Epidermal melanocyte (primary cell): ENCODE measurements around the gene STAT2.
"Not testable (repeated sequence)": the region's sequence is repeated elsewhere in the genome, so short reads cannot be mapped to it uniquely, and the experiment has no call there.

ENCODE experiments used
- DNase-seq: peaks from one replicate; pipeline ENCODE4 v3.0.0; 2011; ENCODE audit warnings: low spot score; ENCODE audit not compliant: insufficient read length

Gene STAT2

GRCh38 chr12:56330936-56331490 lies 28.9 kb downstream of the STAT2 start:
- no peak for DNase-seq

- no peak for DNase-seq
Observed at GRCh38 chr12:56326533-56326932, 33.4 kb downstream of the STAT2 start.

- DNase-seq = no peak
Observed at GRCh38 chr12:56326126-56326525, 33.8 kb downstream of the STAT2 start.

- no peak for DNase-seq
Observed at GRCh38 chr12:56324206-56324605, 35.7 kb downstream of the STAT2 start.

GRCh38 chr12:56321610-56322009 lies 38.3 kb downstream of the STAT2 start:
- not testable (repeated sequence) for DNase-seq

- DNase-seq = no peak
Observed at GRCh38 chr12:56321027-56321426, 38.9 kb downstream of the STAT2 start.

- DNase-seq = no peak
Observed at GRCh38 chr12:56317675-56318074, 42.2 kb downstream of the STAT2 start.

- DNase-seq = peak; percentile 89
Observed at GRCh38 chr12:56315622-56316473, 44.1 kb downstream of the STAT2 start, which contains the start of gene CNPY2. CNPY2 (minus strand) TSS chr12:56315988; CDS start chr12:56315217, 771 bp downstream.

- peak; percentile 65 for DNase-seq
Observed at GRCh38 chr12:56315249-56315621, 44.7 kb downstream of the STAT2 start.

GRCh38 chr12:56311003-56311402 lies 48.9 kb downstream of the STAT2 start:
- no peak for DNase-seq

GRCh38 chr12:56308714-56309113 lies 51.2 kb downstream of the STAT2 start:
- no peak for DNase-seq

GRCh38 chr12:56307221-56307965 lies 52.5 kb downstream of the STAT2 start:
- DNase-seq = no peak

GRCh38 chr12:56304872-56305590 lies 54.9 kb downstream of the STAT2 start:
- DNase-seq = no peak

GRCh38 chr12:56304276-56304675 lies 55.6 kb downstream of the STAT2 start:
- DNase-seq = no peak

GRCh38 chr12:56300644-56301464 lies 59.1 kb downstream of the STAT2 start:
- peak; percentile 19 for DNase-seq

- DNase-seq = peak; percentile 93
Observed at GRCh38 chr12:56299853-56300643, 59.9 kb downstream of the STAT2 start, which contains the start of gene CS. CS (minus strand) TSS chr12:56300330; CDS start chr12:56300201, 129 bp downstream.

GRCh38 chr12:56299308-56299852 lies 60.5 kb downstream of the STAT2 start:
- no peak for DNase-seq

- no peak for DNase-seq
Observed at GRCh38 chr12:56298828-56299227, 61.1 kb downstream of the STAT2 start.

- no peak for DNase-seq
Observed at GRCh38 chr12:56297400-56297799, 62.5 kb downstream of the STAT2 start.
